SU-DHL-6 (cell line): ENCODE measurements around the gene PHB1.

Experiments
- EZH2phosphoT487 ChIP-seq: fragments of 200-600 bp; sonication (generic), shearing (Covaris generic); conservative IDR thresholded peaks from 2 replicates; pipeline ENCODE4 v1.6.1; 2018; ENCODE audit warnings: mild to moderate bottlenecking, antibody characterized with exemption, low read length, moderate library complexity, mixed read lengths
- TF ChIP-seq, protein P1 (sequence below): fragments of 200-600 bp; sonication (generic); IDR thresholded peaks from one replicate; pipeline ENCODE4 v1.5.1; 2017; ENCODE audit warnings: antibody characterized with exemption, mild to moderate bottlenecking, low read length, moderate library complexity; ENCODE audit not compliant: insufficient read depth, poor library complexity, severe bottlenecking

DNA sequence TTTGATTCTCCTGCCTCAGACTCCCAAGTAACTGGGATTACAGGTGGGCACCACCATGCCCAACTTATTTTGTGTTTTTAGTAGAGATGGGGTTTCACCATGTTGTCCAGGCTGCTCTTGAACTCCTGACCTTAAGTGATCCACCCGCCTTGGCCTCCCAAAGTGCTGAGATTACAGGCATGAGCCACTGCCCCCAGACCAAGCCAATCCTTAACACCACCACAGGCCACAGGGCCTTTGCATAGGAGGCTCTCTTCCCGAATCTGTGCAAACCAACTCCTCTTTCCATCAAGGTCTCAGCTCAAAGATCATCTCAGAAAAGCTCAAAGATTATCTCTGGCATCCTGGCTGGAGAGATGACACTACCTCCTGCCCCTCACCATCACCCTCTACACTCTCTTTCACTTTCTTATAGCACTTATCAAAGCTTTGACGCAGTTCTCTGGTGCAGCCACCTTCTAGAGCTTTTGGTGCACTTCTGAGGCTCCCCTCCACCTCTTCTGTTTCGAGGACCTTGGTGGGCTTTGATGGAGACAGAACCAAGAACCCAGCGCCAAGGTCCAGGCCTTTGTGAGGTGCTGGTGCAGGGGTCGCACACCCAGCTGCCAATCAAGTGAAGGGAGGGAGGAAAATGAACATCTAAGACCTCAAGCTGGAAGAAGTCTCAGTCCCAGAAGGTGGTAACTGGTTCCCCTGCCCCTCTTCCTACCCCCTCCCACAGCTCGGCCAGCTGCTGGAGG is 23.2 kb upstream of the PHB1 start:
- TF ChIP-seq, protein P1, sequence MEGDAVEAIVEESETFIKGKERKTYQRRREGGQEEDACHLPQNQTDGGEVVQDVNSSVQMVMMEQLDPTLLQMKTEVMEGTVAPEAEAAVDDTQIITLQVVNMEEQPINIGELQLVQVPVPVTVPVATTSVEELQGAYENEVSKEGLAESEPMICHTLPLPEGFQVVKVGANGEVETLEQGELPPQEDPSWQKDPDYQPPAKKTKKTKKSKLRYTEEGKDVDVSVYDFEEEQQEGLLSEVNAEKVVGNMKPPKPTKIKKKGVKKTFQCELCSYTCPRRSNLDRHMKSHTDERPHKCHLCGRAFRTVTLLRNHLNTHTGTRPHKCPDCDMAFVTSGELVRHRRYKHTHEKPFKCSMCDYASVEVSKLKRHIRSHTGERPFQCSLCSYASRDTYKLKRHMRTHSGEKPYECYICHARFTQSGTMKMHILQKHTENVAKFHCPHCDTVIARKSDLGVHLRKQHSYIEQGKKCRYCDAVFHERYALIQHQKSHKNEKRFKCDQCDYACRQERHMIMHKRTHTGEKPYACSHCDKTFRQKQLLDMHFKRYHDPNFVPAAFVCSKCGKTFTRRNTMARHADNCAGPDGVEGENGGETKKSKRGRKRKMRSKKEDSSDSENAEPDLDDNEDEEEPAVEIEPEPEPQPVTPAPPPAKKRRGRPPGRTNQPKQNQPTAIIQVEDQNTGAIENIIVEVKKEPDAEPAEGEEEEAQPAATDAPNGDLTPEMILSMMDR = no peak
- no peak for TF ChIP-seq EZH2phosphoT487
